Measurements from ENCODE around the gene CLRN3.

GRCh38 chr10:127877699-127878098 lies 15.0 kb downstream of the CLRN3 start:
- TF ChIP-seq, protein P1, sequence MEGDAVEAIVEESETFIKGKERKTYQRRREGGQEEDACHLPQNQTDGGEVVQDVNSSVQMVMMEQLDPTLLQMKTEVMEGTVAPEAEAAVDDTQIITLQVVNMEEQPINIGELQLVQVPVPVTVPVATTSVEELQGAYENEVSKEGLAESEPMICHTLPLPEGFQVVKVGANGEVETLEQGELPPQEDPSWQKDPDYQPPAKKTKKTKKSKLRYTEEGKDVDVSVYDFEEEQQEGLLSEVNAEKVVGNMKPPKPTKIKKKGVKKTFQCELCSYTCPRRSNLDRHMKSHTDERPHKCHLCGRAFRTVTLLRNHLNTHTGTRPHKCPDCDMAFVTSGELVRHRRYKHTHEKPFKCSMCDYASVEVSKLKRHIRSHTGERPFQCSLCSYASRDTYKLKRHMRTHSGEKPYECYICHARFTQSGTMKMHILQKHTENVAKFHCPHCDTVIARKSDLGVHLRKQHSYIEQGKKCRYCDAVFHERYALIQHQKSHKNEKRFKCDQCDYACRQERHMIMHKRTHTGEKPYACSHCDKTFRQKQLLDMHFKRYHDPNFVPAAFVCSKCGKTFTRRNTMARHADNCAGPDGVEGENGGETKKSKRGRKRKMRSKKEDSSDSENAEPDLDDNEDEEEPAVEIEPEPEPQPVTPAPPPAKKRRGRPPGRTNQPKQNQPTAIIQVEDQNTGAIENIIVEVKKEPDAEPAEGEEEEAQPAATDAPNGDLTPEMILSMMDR (IDR thresholded peaks at IDR 0.05 in 4 of 5, conservative IDR thresholded peaks at IDR 0.05 in 1 of 5), result no peak
- TF ChIP-seq POLR2A (IDR thresholded peaks at IDR 0.05), result no peak

Data from gastrocnemius medialis (tissue), 4 donors.